ENCODE measurements around the gene CORO1A.
"Not testable (repeated sequence)": the region's sequence is repeated elsewhere in the genome, so short reads cannot be mapped to it uniquely, and the experiment has no call there.

DNA sequence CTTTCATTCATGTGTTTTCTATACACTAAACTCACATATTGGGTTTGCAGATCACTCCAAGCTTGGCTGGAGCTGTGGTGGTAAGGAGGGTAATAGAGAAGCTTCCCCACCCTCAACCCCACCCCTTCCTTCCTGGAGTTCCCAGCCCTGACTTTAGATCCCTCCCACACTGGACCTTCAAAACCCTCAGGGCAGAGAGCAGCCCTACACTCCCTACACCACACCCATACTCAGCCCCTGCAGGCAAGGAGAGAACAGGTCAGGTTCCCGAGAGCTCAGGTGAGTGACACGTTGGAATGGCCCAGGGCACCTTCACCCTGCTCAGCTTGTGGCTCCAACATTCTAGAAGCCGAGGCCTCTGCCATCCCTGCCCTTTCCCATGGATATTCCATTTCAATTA is 15.6 kb downstream of the CORO1A start, which contains the start of gene SULT1A3:
- TF ChIP-seq POLR2A (IDR thresholded peaks at IDR 0.05; ENCODE audit: low read depth, low read length); TAF1 (IDR thresholded peaks at IDR 0.05; ENCODE audit: borderline replicate concordance, low read depth, low read length); POLR2AphosphoS5 (IDR thresholded peaks at IDR 0.05; ENCODE audit: low read depth, low read length): not testable (repeated sequence)
